GM12878 (cell line): ENCODE results near the gene MRPS21. TPM values are rescaled to one million over a fixed set of nuclear protein-coding genes. Genes with fewer than 3 reads are reported as not detected.
A peak's percentile ranks its signal among the peaks of the same experiment; 100 is the strongest.

ENCODE experiments used
- ATAC-seq: fragments of 200-7000 bp; cut with Tn5 transposase; 3 replicates; pipeline ENCODE4 v1.9.1; 2020; ENCODE audit warnings: mild to moderate bottlenecking, moderate library complexity
- BruUV-seq: library from RNA; stranded (reverse); fragments of 400-500 nt; replicated peaks from 2 replicates; lab custom pipeline; 2021; lab: Mats Ljungman, UMichigan
- CTCF ChIA-PET: fragments of 300-600 bp; sonication (Branson Sonifier 250); formaldehyde crosslinking; extraction: SDS; loops from one replicate; lab custom pipeline; 2021; ENCODE audit warnings: inconsistent platforms; lab: Yijun Ruan, JAX
- POLR2A ChIA-PET: fragments of 350-600 bp; formaldehyde crosslinking; extraction: SDS; loops from one replicate; lab custom pipeline; 2021; ENCODE audit warnings: inconsistent platforms; lab: Charles Lee
- RAD21 ChIA-PET: fragments of 300-600 bp; sonication (Branson Sonifier 250); formaldehyde crosslinking; loops from one replicate; lab custom pipeline; 2023; ENCODE audit warnings: antibody characterized with exemption; ENCODE audit not compliant: unreplicated experiment; lab: Charles Lee
- SMC1A ChIA-PET: fragments of 300-600 bp; sonication (Branson Sonifier 250); formaldehyde crosslinking; loops from one replicate; lab custom pipeline; 2023; ENCODE audit not compliant: unreplicated experiment, uncharacterized antibody; lab: Charles Lee
- DNase-seq: peaks from one replicate; pipeline ENCODE4 v3.0.0-alpha.2; 2011; ENCODE audit warnings: low read depth, low spot score
- FAIRE-seq: peaks from 3 replicates; lab custom pipeline; 2011; peaks lifted over from hg19 to GRCh38; lab: Jason Lieb, UNC
- H2AFZ ChIP-seq: 2 replicates; pipeline ENCODE4 v1.6.0; 2011; ENCODE audit warnings: low read depth, low read length, control low read depth; ENCODE audit not compliant: control insufficient read depth
- H3K27ac ChIP-seq: 2 replicates; pipeline ENCODE4 v1.5.1; 2011; ENCODE audit warnings: control low read depth; ENCODE audit not compliant: control insufficient read depth, insufficient read depth
- H3K27me3 ChIP-seq, 2 experiments: replicated peaks in 1 of 2; 2 replicates each; pipeline versions ENCODE4 v1.6.0 to v1.6.1; 2011; ENCODE audit warnings: low read length in 1 of 2; ENCODE audit not compliant: control insufficient read depth in 2 of 2, insufficient read depth in 2 of 2
- H3K36me3 ChIP-seq, 2 experiments: 2 replicates each; pipeline ENCODE4 v1.5.1; 2011; ENCODE audit warnings: low read length in 1 of 2; ENCODE audit not compliant: control insufficient read depth in 2 of 2, insufficient read depth in 2 of 2
- H3K4me1 ChIP-seq: 2 replicates; pipeline ENCODE4 v1.6.1; 2011; ENCODE audit warnings: mild to moderate bottlenecking, low read length, moderate library complexity, mixed read lengths; ENCODE audit not compliant: control insufficient read depth, insufficient read depth
- H3K4me2 ChIP-seq: 2 replicates; pipeline ENCODE4 v1.6.0; 2011; ENCODE audit warnings: control low read depth; ENCODE audit not compliant: control insufficient read depth, insufficient read depth
- H3K4me3 ChIP-seq: fragments of 200-600 bp; sonication (generic); 2 replicates; pipeline ENCODE4 v1.5.1; 2016
- H3K79me2 ChIP-seq: 2 replicates; pipeline ENCODE4 v1.6.0; 2011; ENCODE audit warnings: low read length; ENCODE audit not compliant: control insufficient read depth, insufficient read depth
- H3K9ac ChIP-seq: 2 replicates; pipeline ENCODE4 v1.8.0; 2011; ENCODE audit warnings: low read length, control low read depth, mixed read lengths; ENCODE audit not compliant: control insufficient read depth, insufficient read depth
- H3K9me3 ChIP-seq: replicated peaks from 3 replicates; pipeline ENCODE4 v1.5.1; 2011; ENCODE audit warnings: mild to moderate bottlenecking, low read length; ENCODE audit not compliant: control insufficient read depth, insufficient read depth
- H4K20me1 ChIP-seq: 2 replicates; pipeline ENCODE4 v1.6.0; 2011; ENCODE audit not compliant: control insufficient read depth, insufficient read depth
- BHLHE40 ChIP-seq, 2 experiments: fragments of 450-650 bp in 1 of 2; IDR thresholded peaks; 2 replicates each; pipeline ENCODE4 v1.6.1; 2011 to 2017; ENCODE audit warnings: low read depth in 2 of 2, borderline replicate concordance in 1 of 2, improper control_type of control experiment in 1 of 2, low read length in 1 of 2, mild to moderate bottlenecking in 1 of 2
- CHD1 ChIP-seq: IDR thresholded peaks from 2 replicates; pipeline ENCODE4 v1.6.1; 2012; ENCODE audit warnings: low read depth, low read length, improper control_type of control experiment
- CHD2 ChIP-seq: IDR thresholded peaks from 2 replicates; pipeline ENCODE4 v1.6.1; 2011; ENCODE audit warnings: low read depth, low read length, improper control_type of control experiment, borderline replicate concordance
- CREB1 ChIP-seq: IDR thresholded peaks from 2 replicates; pipeline ENCODE4 v1.6.1; 2012; ENCODE audit warnings: low read depth, mild to moderate bottlenecking, inconsistent platforms
- FOXK2 ChIP-seq: fragments of 450-650 bp; IDR thresholded peaks from 2 replicates; pipeline ENCODE4 v1.6.1; 2017; ENCODE audit warnings: mild to moderate bottlenecking, moderate library complexity
- HDAC2 ChIP-seq: fragments of 200-600 bp; sonication (generic); IDR thresholded peaks from 2 replicates; pipeline ENCODE4 v1.6.1; 2017
- HDAC6 ChIP-seq: fragments of 200-600 bp; sonication (generic); IDR thresholded peaks from one replicate; pipeline ENCODE4 v1.8.0; 2017; ENCODE audit warnings: antibody characterized with exemption; ENCODE audit not compliant: unreplicated experiment
- IRF3 ChIP-seq: fragments of 450-650 bp; IDR thresholded peaks from 2 replicates; pipeline ENCODE4 v1.6.1; 2014; ENCODE audit warnings: mild to moderate bottlenecking
- NFXL1 ChIP-seq: fragments of 450-650 bp; IDR thresholded peaks from 2 replicates; pipeline ENCODE4 v1.6.1; 2017; ENCODE audit warnings: antibody characterized with exemption, mild to moderate bottlenecking, borderline replicate concordance
- RELB ChIP-seq: fragments of 450-650 bp; IDR thresholded peaks from 2 replicates; pipeline ENCODE4 v1.6.1; 2017; ENCODE audit warnings: low read depth, mild to moderate bottlenecking, moderate library complexity
- SIX5 ChIP-seq: IDR thresholded peaks from 2 replicates; pipeline ENCODE4 v1.6.1; 2011; ENCODE audit warnings: mild to moderate bottlenecking, low read depth, low read length, moderate library complexity; ENCODE audit not compliant: severe bottlenecking
- SMC3 ChIP-seq: IDR thresholded peaks from 2 replicates; pipeline ENCODE4 v1.6.1; 2011; ENCODE audit warnings: low read length, improper control_type of control experiment, borderline replicate concordance
- SPI1 ChIP-seq: IDR thresholded peaks from 2 replicates; pipeline ENCODE4 v1.6.1; 2011; ENCODE audit warnings: low read depth, mild to moderate bottlenecking, low read length, moderate library complexity, borderline replicate concordance; ENCODE audit not compliant: insufficient read depth
- TCF12 ChIP-seq: IDR thresholded peaks from 2 replicates; pipeline ENCODE4 v1.6.1; 2011; ENCODE audit warnings: low read depth, mild to moderate bottlenecking, low read length
- ZZZ3 ChIP-seq: IDR thresholded peaks from 2 replicates; pipeline ENCODE4 v1.6.1; 2011; ENCODE audit warnings: low read depth; ENCODE audit not compliant: control insufficient read depth, insufficient read length
- WGBS: methylation state at CpG from one replicate; pipeline ENCODE4 v1.1.6; 2016; ENCODE audit warnings: low lambda C conversion rate; ENCODE audit not compliant: insufficient replicate concordance, insufficient coverage; ENCODE audit errors: missing lambda C conversion rate; 5-methylcytosine and 5-hydroxymethylcytosine counted together
- in situ Hi-C: fragments of 300-500 bp; cut with MboI; formaldehyde crosslinking; loops from 9 replicates; pipeline ENCODE4 v1.14.3; 2018; ENCODE audit warnings: mixed read lengths
- intact Hi-C: fragments of 100-400 bp; cut with micrococcal nuclease; formaldehyde crosslinking; loops from one replicate; pipeline ENCODE4 v1.14.2; 2022; ENCODE audit not compliant: unreplicated experiment
- polyA plus RNA-seq, 11 experiments: library from polyadenylated mRNA; depleted of rRNA in 4 of 11; unstranded in 6 of 11; stranded (reverse) in 5 of 11; fragments of >200 nt; fragmentation: Nextera tagmentation in 4 of 11; fragmentation: Illumina TruSeq in 1 of 11; extraction: Ambion mirVana in 4 of 11; extraction: Trizol in 1 of 11; gene quantifications; 1 replicate in 1 of 11; 2 replicates in 10 of 11; pipeline versions ENCODE4 v1.2.1 to v1.2.3, GENCODE V29; 2011 to 2016; ENCODE audit warnings: inconsistent platforms in 2 of 11, missing spikeins in 2 of 11, low read depth in 1 of 11
- total RNA-seq, 4 experiments: library from RNA; depleted of rRNA in 3 of 4; stranded (reverse); fragments of >200 nt in 3 of 4; fragmentation: Illumina TruSeq in 1 of 4; extraction: Trizol in 1 of 4; gene quantifications; 2 replicates each; pipeline versions ENCODE4 v1.2.1 to v1.2.3, GENCODE V29; 2013 to 2021
- TF ChIP-seq, protein P1 (sequence below): fragments of 450-650 bp; IDR thresholded peaks from 2 replicates; pipeline ENCODE4 v1.6.1; 2016; ENCODE audit warnings: mild to moderate bottlenecking, moderate library complexity, borderline replicate concordance

Gene MRPS21
- total and polyA plus RNA-seq, 10 of the 15 experiments (the other 5 are each of a cell fraction or from before 2014, with no cell fraction given): 69.4 to 275 (median 103) TPM

- ChIA-PET POLR2A (interaction anchor here (0.9 to 1.3 kb wide), 2 partner anchors 13 to 35 kb away, joined by 3 to 8 read pairs; no protein-coding TSS in a partner anchor), SMC1A (interaction anchor here (0.7 to 1.9 kb wide), 4 partner anchors 12 to 48 kb away, joined by 3 to 4 read pairs (median 4); no protein-coding TSS in a partner anchor), RAD21 (interaction anchor here (0.7 kb wide), 2 partner anchors 10 to 13 kb away, joined by 3 to 4 read pairs; no protein-coding TSS in a partner anchor), CTCF (interaction anchor here (1.0 to 1.5 kb wide), 2 partner anchors 13 to 428 kb away, joined by 3 to 4 read pairs; partner anchors contain the start of gene GOLPH3L)
- H3K36me3 ChIP-seq: peaks cover 4 to 19% of the 10 kb centered on the region in 2 experiments
- peak; percentile 78 for DNase-seq
- no peaks in the 10 kb centered on the region for H4K20me1 ChIP-seq
- H3K9me3 ChIP-seq: no peaks in the 10 kb centered on the region
- in situ Hi-C loops (no loop called here), intact Hi-C loops (loop anchor here (1.0 to 5.0 kb wide), 2 partner anchors 13 to 53 kb away; partner anchors contain the start of gene PRPF3)
- peak; percentile 99 for ATAC-seq
- H3K27me3 ChIP-seq: no peaks in the 10 kb centered on the region
- H3K27ac ChIP-seq: peak within 1 kb of the TSS; percentile 90
- H3K79me2 ChIP-seq: peaks cover 27% of the 10 kb centered on the region
- peaks cover 12% of the 10 kb centered on the region for H3K4me1 ChIP-seq
- under 1% methylated on average over 37 of the region's 49 CpGs for WGBS
- peak within 1 kb of the TSS; percentile 97 for H3K4me3 ChIP-seq
- H3K9ac ChIP-seq: peak within 1 kb of the TSS; percentile 97
- peak within 1 kb of the TSS; percentile 86 for H3K4me2 ChIP-seq
- peak; percentile 52 for FAIRE-seq
- peak within 1 kb of the TSS; percentile 97 for H2AFZ ChIP-seq
- BruUV-seq: no TSS peak
- TF ChIP-seq SIX5 (peak; percentile 89), CHD1 (no peak), FOXK2 (no peak; the same call in 1 of the 2 replicates), NFXL1 (no peak), ZZZ3 (no peak), CHD2 (peak; percentile 51; the same call in 1 of the 2 replicates), HDAC6 (no peak), RELB (0 out of 2 replicates have a peak, but pooled peaks have one; percentile 40), CREB1 (peak; percentile 84), SMC3 (no peak), TCF12 (no peak), SPI1 (peak; percentile 79), BHLHE40 (IDR thresholded peaks at IDR 0.05; ENCODE audit: borderline replicate concordance in 1 of 2, low read depth in 2 of 2, low read length in 1 of 2) (peak; percentile 17 to 43; a peak in 1 of 4 replicates), HDAC2 (no peak), IRF3 (no peak)
- TF ChIP-seq, protein P1, sequence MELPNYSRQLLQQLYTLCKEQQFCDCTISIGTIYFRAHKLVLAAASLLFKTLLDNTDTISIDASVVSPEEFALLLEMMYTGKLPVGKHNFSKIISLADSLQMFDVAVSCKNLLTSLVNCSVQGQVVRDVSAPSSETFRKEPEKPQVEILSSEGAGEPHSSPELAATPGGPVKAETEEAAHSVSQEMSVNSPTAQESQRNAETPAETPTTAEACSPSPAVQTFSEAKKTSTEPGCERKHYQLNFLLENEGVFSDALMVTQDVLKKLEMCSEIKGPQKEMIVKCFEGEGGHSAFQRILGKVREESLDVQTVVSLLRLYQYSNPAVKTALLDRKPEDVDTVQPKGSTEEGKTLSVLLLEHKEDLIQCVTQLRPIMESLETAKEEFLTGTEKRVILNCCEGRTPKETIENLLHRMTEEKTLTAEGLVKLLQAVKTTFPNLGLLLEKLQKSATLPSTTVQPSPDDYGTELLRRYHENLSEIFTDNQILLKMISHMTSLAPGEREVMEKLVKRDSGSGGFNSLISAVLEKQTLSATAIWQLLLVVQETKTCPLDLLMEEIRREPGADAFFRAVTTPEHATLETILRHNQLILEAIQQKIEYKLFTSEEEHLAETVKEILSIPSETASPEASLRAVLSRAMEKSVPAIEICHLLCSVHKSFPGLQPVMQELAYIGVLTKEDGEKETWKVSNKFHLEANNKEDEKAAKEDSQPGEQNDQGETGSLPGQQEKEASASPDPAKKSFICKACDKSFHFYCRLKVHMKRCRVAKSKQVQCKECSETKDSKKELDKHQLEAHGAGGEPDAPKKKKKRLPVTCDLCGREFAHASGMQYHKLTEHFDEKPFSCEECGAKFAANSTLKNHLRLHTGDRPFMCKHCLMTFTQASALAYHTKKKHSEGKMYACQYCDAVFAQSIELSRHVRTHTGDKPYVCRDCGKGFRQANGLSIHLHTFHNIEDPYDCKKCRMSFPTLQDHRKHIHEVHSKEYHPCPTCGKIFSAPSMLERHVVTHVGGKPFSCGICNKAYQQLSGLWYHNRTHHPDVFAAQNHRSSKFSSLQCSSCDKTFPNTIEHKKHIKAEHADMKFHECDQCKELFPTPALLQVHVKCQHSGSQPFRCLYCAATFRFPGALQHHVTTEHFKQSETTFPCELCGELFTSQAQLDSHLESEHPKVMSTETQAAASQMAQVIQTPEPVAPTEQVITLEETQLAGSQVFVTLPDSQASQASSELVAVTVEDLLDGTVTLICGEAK: peak; percentile 89
These were observed 24.8 kb upstream of the MRPS21 start, which contains the start of gene APH1A for GRCh38 chr1:150268705-150269403. Gene APH1A (minus strand): TSS chr1:150269016. CDS start chr1:150268810, 206 bp downstream.
